Parathyroid adenoma (tissue), 2 donors: ENCODE measurements around the gene BSCL2.
"Not testable (repeated sequence)": the region's sequence is repeated elsewhere in the genome, so short reads cannot be mapped to it uniquely, and the experiment has no call there.

Experiments
- H2AFZ ChIP-seq: fragments of 300-600 bp; sonication (generic); one replicate; pipeline ENCODE4 v1.7.0; 2017; ENCODE audit warnings: antibody characterized with exemption, mild to moderate bottlenecking
- H3K27ac ChIP-seq: fragments of 300-600 bp; sonication (generic); one replicate; pipeline ENCODE4 v1.7.0; 2017
- H3K27me3 ChIP-seq: fragments of 300-600 bp; sonication (generic); one replicate; pipeline ENCODE4 v1.7.0; 2017; ENCODE audit warnings: low read length; ENCODE audit not compliant: control insufficient read depth, insufficient read depth
- H3K36me3 ChIP-seq: fragments of 300-600 bp; sonication (generic); one replicate; pipeline ENCODE4 v1.7.0; 2017; ENCODE audit warnings: low read length; ENCODE audit not compliant: control insufficient read depth, insufficient read depth
- H3K4me1 ChIP-seq: fragments of 300-600 bp; sonication (generic); one replicate; pipeline ENCODE4 v1.7.0; 2017; ENCODE audit warnings: control low read depth
- H3K4me2 ChIP-seq: fragments of 300-600 bp; sonication (generic); one replicate; pipeline ENCODE4 v1.7.0; 2017; ENCODE audit warnings: low read length
- H3K4me3 ChIP-seq: fragments of 300-600 bp; sonication (generic); one replicate; pipeline ENCODE4 v1.7.0; 2017; ENCODE audit warnings: low read depth, low read length
- H3K79me2 ChIP-seq: fragments of 300-600 bp; sonication (generic); one replicate; pipeline ENCODE4 v1.7.0; 2017; ENCODE audit warnings: control low read depth
- H3K9ac ChIP-seq: fragments of 300-600 bp; sonication (generic); one replicate; pipeline ENCODE4 v1.7.0; 2017; ENCODE audit warnings: mild to moderate bottlenecking
- H3K9me3 ChIP-seq: fragments of 300-600 bp; sonication (generic); one replicate; pipeline ENCODE4 v1.7.0; 2017; ENCODE audit warnings: low read length; ENCODE audit not compliant: control insufficient read depth
- TF ChIP-seq, protein P1 (sequence below): fragments of 300-600 bp; sonication (generic); IDR thresholded peaks from one replicate; pipeline ENCODE4 v1.7.0; 2017; ENCODE audit warnings: antibody characterized with exemption, mild to moderate bottlenecking
- donor health status: primary hyperparathyroidism.

Gene BSCL2

DNA sequence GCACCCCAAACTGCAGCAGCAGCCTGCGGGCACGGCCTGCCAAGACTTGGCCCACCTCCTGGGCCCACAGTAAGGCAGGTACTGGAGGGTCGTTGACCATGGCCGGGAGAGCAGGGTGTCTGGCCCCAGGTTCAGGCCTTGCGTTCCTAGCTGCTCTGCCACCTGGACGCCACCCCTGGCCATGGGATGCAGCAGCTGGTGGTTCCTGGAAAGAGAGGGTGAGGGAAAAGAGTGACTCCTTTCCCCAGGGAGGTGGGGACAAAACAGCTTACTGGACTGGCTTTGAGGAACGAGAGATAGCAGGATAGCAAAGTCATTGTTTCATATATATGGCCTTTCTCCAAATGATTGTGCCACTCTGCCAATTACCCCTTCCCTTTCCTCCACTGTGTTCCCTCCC, 1.8 kb downstream of the BSCL2 start:
- Histone ChIP-seq H3K9me3 (no peaks in the 10 kb centered on the region), H3K9ac (no peak overlapping the region), H3K4me2 (peak overlapping the region; percentile 76), H3K27me3 (no peaks in the 10 kb centered on the region), H2AFZ (peak overlapping the region; percentile 68), H3K4me1 (peaks cover 7% of the 10 kb centered on the region), H3K4me3 (peak overlapping the region; percentile 78), H3K27ac (peak overlapping the region; percentile 78), H3K36me3 (no peaks in the 10 kb centered on the region), H3K79me2 (no peaks in the 10 kb centered on the region)
- TF ChIP-seq, protein P1, sequence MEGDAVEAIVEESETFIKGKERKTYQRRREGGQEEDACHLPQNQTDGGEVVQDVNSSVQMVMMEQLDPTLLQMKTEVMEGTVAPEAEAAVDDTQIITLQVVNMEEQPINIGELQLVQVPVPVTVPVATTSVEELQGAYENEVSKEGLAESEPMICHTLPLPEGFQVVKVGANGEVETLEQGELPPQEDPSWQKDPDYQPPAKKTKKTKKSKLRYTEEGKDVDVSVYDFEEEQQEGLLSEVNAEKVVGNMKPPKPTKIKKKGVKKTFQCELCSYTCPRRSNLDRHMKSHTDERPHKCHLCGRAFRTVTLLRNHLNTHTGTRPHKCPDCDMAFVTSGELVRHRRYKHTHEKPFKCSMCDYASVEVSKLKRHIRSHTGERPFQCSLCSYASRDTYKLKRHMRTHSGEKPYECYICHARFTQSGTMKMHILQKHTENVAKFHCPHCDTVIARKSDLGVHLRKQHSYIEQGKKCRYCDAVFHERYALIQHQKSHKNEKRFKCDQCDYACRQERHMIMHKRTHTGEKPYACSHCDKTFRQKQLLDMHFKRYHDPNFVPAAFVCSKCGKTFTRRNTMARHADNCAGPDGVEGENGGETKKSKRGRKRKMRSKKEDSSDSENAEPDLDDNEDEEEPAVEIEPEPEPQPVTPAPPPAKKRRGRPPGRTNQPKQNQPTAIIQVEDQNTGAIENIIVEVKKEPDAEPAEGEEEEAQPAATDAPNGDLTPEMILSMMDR: no peak

DNA sequence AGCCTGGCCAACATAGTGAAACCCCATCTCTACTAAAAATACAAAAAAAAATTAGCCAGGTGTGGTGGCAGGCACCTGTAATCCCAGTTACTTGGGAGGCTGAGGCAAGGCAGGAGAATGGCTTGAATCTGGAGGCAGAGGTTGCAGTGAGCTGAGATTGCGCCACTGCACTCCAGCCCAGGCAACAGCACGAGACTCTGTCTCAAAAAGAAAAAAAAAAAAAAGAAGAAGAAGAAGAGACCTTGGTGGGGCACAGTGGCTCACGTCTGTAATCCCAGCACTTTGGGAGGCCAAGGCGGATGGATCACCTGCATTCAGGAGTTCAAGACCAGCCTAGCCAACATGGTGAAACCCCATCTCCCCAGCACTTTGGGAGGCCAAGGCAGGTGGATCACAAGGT, 3.3 kb downstream of the BSCL2 start:
- H2AFZ ChIP-seq, H3K79me2 ChIP-seq, H3K9ac ChIP-seq, H3K36me3 ChIP-seq, H3K27me3 ChIP-seq, H3K9me3 ChIP-seq, H3K4me1 ChIP-seq, H3K4me3 ChIP-seq, H3K4me2 ChIP-seq, H3K27ac ChIP-seq: not testable (repeated sequence)

DNA sequence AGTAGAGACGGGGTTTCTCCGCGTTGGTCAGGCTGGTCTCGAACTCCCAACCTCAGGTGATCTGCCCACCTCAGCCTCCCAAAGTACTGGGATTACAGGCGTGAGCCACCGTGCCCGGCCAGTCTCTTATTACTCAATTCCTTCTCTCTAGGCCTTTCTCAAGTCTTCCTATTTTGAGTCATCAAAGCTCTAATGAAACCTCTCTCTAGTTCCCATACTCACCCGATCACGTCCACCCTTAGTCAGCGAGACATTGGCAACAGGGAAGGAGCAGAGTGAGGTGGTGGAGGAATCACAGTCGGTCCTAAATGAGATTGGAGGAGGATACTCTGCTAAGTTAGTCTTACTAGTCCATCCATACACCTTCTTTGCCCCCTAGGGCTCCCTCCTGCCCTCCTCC, 5.0 kb downstream of the BSCL2 start:
- Histone ChIP-seq H3K4me3 (no peak overlapping the region), H3K9me3 (no peaks in the 10 kb centered on the region), H3K27me3 (no peaks in the 10 kb centered on the region), H3K36me3 (no peaks in the 10 kb centered on the region), H3K4me2 (no peak overlapping the region), H3K27ac (no peak overlapping the region), H2AFZ (no peak overlapping the region), H3K9ac (no peak overlapping the region), H3K4me1 (peaks cover 5% of the 10 kb centered on the region), H3K79me2 (peaks cover 3% of the 10 kb centered on the region)
- TF ChIP-seq, protein P1: no peak

DNA sequence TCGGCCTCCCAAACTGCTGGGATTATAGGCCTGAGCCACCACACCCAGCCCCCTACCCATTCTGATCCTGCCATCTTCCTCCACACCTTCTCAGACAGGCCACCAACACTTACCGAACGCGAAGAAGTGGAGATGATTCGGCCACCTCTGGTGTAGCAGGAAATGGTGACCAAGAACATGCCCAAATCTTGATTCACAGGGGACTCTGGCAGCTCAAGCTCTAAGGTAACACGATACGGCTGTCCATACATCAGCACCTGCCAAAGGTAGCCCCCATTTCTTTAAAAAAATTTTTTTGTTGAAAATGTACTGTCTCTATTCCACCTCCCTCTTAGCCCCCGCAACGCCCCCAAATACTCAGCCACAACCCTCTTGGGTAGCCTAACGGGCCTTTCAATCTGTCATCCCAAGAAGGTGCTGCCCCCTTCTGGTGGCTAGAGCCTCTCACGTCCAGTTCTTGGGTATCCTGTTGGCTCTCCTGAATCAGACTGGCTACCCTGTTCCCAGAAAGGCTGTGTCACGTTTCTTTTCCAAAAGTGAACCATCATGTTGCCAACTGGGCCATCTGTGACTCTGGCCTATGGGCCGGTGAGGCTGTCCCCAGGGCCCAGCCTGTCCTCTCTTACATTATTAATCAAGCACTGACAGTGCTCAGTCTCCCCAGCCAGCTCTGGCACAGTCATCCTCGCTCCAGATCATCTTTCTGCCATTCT, 12.6 kb downstream of the BSCL2 start:
- Histone ChIP-seq H3K27me3 (no peaks in the 10 kb centered on the region), H3K4me1 (no peaks in the 10 kb centered on the region), H3K27ac (no peak overlapping the region)

DNA sequence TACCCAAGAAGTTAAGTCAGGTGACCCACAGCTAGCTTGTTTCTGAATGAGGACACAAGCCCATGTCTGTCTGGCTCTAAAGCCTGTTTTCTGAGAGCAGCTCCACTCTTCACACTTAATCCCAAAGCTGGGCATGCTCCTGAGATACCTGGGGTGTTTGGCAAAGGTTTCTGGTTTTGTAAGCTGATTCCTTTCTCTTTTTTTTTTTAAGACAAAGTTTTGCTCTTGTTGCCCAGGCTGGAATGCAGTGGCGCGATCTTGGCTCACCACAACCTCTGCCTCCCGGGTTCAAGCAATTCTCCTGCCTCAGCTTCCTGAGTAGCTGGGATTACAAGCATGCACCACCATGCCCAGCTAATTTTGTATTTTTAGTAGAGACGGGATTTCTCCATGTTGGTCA, 13.6 kb downstream of the BSCL2 start:
- H3K27ac ChIP-seq, H3K4me1 ChIP-seq, H3K4me2 ChIP-seq, H3K9me3 ChIP-seq, H3K27me3 ChIP-seq, H3K4me3 ChIP-seq, H3K36me3 ChIP-seq, H3K9ac ChIP-seq, H3K79me2 ChIP-seq, H2AFZ ChIP-seq: not testable (repeated sequence)

More for the DNA sequence above, 12.6 kb downstream of the BSCL2 start:
- Histone ChIP-seq H3K9ac (no peak overlapping the region), H3K4me3 (no peak overlapping the region), H3K9me3 (no peaks in the 10 kb centered on the region), H3K36me3 (no peaks in the 10 kb centered on the region), H3K4me2 (no peak overlapping the region), H3K79me2 (peaks cover 3% of the 10 kb centered on the region), H2AFZ (no peak overlapping the region)
- TF ChIP-seq, protein P1: peak; percentile 56
